Breast epithelium (tissue), 4 donors: ENCODE results near the gene ATXN7L1. TPM values are rescaled to one million over a fixed set of nuclear protein-coding genes. Genes with fewer than 3 reads are reported as not detected.

Source experiments
- DNase-seq, 2 donors: peaks; one replicate each; pipeline ENCODE4 v3.0.0-alpha.2; 2019; ENCODE audit warnings: low spot score in 2 of 2
- H3K27ac ChIP-seq, 2 donors: fragments of 200-600 bp; sonication (generic) in 1 of 2; one replicate each; pipeline ENCODE4 v1.5.1; 2016 to 2019; ENCODE audit warnings: mild to moderate bottlenecking in 1 of 2
- H3K27me3 ChIP-seq, 2 donors: fragments of 200-600 bp; sonication (generic) in 1 of 2; one replicate each; pipeline versions ENCODE4 v1.5.1 to v1.6.0; 2017 to 2019; ENCODE audit warnings: control low read depth in 1 of 2, mild to moderate bottlenecking in 1 of 2
- H3K36me3 ChIP-seq: fragments of 200-600 bp; one replicate; pipeline ENCODE4 v1.5.1; 2019
- H3K4me1 ChIP-seq, 2 donors: fragments of 200-600 bp; sonication (generic); one replicate each; pipeline ENCODE4 v1.5.1; 2016 to 2019; ENCODE audit warnings: control low read depth in 1 of 2
- H3K4me3 ChIP-seq, 3 donors: fragments of 200-600 bp; sonication (generic); 1 replicate in 2 of 3; 2 replicates in 1 of 3; pipeline ENCODE4 v1.5.1; 2016 to 2019; ENCODE audit warnings: mild to moderate bottlenecking in 3 of 3, moderate library complexity in 2 of 3
- H3K9me3 ChIP-seq, 2 donors: fragments of 200-600 bp; sonication (generic) in 1 of 2; one replicate each; pipeline ENCODE4 v1.5.1; 2016 to 2019; ENCODE audit warnings: control low read depth in 1 of 2
- POLR2A ChIP-seq: fragments of 450-650 bp; IDR thresholded peaks from one replicate; pipeline ENCODE4 v1.6.1; 2016; ENCODE audit warnings: antibody characterized with exemption, mild to moderate bottlenecking, moderate library complexity
- POLR2AphosphoS5 ChIP-seq, 3 donors: sonication (generic); formaldehyde crosslinking; IDR thresholded peaks; one replicate each; pipeline ENCODE4 v1.6.1; 2017; ENCODE audit warnings: antibody characterized with exemption in 3 of 3
- intact Hi-C: fragments of 100-400 bp; cut with DNase I; formaldehyde crosslinking; loops from one replicate; pipeline ENCODE4 v1.15.1; 2023; ENCODE audit warnings: low total_unique reads
- total RNA-seq, 3 donors: library from RNA; depleted of rRNA; stranded (reverse); fragments of >200 nt; gene quantifications; one replicate each; pipeline ENCODE4 v1.1.0, GENCODE V29; 2016
- TF ChIP-seq, protein P1 (sequence below), 3 donors: fragments of 450-650 bp; IDR thresholded peaks; one replicate each; pipeline ENCODE4 v1.5.1; 2016 to 2017; ENCODE audit warnings: antibody characterized with exemption in 3 of 3, mild to moderate bottlenecking in 3 of 3, moderate library complexity in 3 of 3

The ATXN7L1 gene
- total RNA-seq, 3 donors from 2014 or later, result 10.7 to 18.4 (median 12.5) TPM

DNA sequence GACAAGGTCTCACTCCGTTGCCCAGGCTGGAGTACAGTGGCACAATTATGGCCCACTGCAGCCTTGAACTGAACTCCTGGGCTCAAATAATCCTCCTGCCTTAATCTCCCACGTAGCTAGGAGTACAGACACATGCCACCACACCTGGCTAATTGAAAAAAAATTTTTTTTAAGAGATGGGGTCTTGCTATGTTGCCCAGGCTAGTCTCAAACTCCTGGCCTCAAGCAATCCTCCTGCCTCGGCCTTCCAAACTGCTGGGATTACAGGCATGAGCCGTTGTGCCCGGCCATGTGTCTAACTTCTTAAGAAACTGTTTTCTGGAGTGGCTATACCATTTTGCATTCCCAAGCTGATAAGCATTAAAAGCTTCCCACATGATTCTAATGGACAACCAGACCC lies 285.6 kb downstream of the ATXN7L1 start:
- Histone ChIP-seq H3K27ac (no peak overlapping the region), H3K9me3 (no peaks in the 10 kb centered on the region), H3K36me3 (no peaks in the 10 kb centered on the region), H3K4me1 (no peaks in the 10 kb centered on the region), H3K4me3 (no peak overlapping the region), H3K27me3 (no peaks in the 10 kb centered on the region)
- DNase-seq, result no peak
- TF ChIP-seq POLR2AphosphoS5 (IDR thresholded peaks at IDR 0.05), result no peak
- TF ChIP-seq POLR2A, result no peak
- TF ChIP-seq, protein P1, sequence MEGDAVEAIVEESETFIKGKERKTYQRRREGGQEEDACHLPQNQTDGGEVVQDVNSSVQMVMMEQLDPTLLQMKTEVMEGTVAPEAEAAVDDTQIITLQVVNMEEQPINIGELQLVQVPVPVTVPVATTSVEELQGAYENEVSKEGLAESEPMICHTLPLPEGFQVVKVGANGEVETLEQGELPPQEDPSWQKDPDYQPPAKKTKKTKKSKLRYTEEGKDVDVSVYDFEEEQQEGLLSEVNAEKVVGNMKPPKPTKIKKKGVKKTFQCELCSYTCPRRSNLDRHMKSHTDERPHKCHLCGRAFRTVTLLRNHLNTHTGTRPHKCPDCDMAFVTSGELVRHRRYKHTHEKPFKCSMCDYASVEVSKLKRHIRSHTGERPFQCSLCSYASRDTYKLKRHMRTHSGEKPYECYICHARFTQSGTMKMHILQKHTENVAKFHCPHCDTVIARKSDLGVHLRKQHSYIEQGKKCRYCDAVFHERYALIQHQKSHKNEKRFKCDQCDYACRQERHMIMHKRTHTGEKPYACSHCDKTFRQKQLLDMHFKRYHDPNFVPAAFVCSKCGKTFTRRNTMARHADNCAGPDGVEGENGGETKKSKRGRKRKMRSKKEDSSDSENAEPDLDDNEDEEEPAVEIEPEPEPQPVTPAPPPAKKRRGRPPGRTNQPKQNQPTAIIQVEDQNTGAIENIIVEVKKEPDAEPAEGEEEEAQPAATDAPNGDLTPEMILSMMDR (IDR thresholded peaks at IDR 0.05), result no peak
- intact Hi-C loops, result no loop called here

DNA sequence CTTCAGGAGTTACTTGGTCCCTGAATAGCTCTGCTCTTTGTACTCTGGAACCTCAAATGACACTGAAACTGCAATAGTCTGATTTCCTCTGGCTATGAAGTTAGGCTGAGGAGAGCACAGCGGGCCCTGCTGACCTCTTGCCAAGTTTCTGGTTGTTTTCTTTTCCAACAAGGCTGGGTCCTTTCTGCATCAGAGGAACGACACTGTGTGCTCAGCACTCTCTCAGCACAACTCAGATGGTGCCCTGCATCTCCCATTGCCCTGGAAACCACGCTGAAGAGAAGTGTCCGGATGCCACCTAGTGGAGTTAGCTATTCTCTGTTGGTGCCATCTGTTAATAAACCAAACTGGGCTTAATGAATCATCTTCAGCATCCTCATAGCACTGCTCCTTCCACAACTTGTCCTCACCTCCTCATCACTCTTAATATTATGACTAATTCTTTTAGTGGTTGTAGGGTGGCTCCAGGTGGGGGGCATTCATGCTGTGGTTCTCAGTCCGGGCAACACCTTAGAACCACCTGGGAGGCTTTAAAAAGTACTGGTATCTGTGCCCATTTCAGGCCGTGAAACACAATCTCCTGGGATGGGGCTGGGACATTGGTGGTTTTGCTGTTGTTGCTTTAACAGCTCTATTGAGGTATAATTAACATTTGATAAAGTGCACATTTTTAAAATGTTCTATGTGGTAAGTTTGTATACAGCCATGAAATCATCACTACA lies 286.9 kb downstream of the ATXN7L1 start:
- H3K27me3 ChIP-seq, result no peaks in the 10 kb centered on the region
- no peak for DNase-seq
- H3K4me1 ChIP-seq, result no peaks in the 10 kb centered on the region
- H3K9me3 ChIP-seq, result no peaks in the 10 kb centered on the region
- no peak overlapping the region for H3K4me3 ChIP-seq
- intact Hi-C loops, result no loop called here
- no peaks in the 10 kb centered on the region for H3K36me3 ChIP-seq
- TF ChIP-seq POLR2AphosphoS5 (IDR thresholded peaks at IDR 0.05) (no peak), POLR2A (no peak)
- TF ChIP-seq, protein P1 (IDR thresholded peaks at IDR 0.05), result peak in 1 of 3 donors; percentile 42
- H3K27ac ChIP-seq, result no peak overlapping the region

DNA sequence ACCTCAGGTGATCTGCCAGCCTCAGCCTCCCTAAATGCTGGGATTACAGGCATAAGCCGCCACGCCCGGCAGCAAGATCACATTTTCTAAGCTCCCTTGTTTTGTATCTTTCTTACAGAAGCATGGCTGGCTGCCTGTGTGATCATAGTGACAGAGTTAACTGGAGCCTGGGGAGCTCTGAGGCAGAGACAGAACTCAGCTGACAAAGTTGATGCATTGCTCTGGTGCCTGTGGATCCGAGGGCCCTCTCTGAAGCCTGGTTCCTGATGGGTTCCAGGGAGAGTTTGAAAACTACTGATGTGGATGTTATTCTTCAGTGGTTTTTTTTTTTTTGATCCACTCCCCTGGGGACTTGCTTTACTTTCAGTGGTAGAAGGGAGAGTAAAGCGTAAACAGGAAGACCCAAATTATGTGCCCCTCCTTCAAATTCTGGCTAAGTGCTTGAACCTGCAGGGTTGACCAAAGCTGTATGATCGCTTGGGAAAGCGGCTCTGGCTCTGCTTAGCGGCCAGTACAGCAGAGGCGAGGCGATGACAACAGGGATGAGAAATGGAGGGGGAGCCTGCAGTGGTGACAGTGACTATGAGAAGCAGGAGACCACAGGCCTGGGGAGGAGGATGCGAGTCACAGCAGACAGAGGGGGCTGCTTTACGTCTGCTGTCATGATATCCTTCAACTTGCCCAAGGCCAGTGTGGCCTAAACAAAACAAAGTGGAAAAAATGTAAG lies 288.3 kb downstream of the ATXN7L1 start:
- Histone ChIP-seq H3K36me3 (no peaks in the 10 kb centered on the region), H3K9me3 (no peaks in the 10 kb centered on the region), H3K4me1 (no peaks in the 10 kb centered on the region), H3K4me3 (no peak overlapping the region), H3K27ac (no peak overlapping the region), H3K27me3 (no peaks in the 10 kb centered on the region)
- intact Hi-C loops, result no loop called here
- TF ChIP-seq POLR2AphosphoS5 (IDR thresholded peaks at IDR 0.05) (no peak), POLR2A (no peak)
- TF ChIP-seq, protein P1 (IDR thresholded peaks at IDR 0.05), result no peak
- DNase-seq, result no peak

DNA sequence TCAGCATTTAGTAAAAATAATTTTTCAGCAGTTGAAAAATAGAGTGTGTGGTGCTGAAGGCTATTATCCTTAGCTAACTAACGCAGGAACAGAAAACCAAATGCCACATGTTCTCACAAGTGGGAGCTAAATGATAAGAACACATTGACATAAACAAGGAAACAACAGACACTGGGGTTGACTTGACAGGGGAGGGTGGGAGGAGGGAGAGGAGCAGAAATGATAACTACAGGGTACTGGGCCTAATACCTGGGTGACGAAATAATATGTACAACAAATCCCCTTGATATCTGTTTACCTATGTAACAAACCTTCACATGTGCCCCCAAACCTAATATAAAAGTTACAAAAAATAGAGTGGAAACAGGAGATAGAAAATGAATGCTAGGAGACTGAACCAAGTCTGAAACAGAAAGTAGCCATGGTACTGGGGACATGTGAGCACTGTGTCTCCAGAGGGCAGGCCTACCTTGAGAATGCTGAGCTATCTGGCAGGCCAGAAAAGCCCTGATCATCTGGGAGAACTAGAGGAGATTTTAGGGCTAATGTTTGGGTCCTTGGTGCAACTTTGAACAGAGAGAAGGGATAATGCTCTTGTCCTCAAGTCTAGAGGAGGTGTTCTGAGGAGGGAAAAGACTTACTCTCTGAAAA lies 290.4 kb downstream of the ATXN7L1 start:
- Histone ChIP-seq H3K9me3 (no peaks in the 10 kb centered on the region), H3K4me1 (no peaks in the 10 kb centered on the region), H3K4me3 (no peak overlapping the region), H3K27me3 (no peaks in the 10 kb centered on the region), H3K27ac (no peak overlapping the region), H3K36me3 (no peaks in the 10 kb centered on the region)
- TF ChIP-seq, protein P1 (IDR thresholded peaks at IDR 0.05), result no peak
- TF ChIP-seq POLR2AphosphoS5 (IDR thresholded peaks at IDR 0.05) (no peak), POLR2A (no peak)
- intact Hi-C loops, result no loop called here
- no peak for DNase-seq

DNA sequence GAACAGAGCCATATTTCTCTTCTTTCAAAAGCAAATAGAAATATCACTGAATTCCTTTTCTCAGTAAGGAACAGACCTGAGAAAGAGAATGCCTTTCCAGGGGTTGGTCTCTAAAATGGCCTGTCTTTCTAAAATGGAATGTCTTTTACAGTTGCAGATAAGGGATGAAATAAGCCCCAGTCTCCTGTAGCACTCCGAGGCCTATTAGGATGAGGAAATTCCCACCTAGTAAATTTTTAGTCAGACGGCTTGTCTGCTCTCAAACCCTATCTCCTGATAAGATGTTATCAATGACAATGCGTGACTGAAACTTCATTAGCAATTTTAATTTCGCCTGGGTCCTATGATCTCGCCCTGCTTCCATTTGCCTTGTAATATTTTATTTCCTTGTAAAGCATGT lies 292.2 kb downstream of the ATXN7L1 start:
- no peak for DNase-seq
- TF ChIP-seq POLR2A (no peak), POLR2AphosphoS5 (IDR thresholded peaks at IDR 0.05) (no peak)
- TF ChIP-seq, protein P1 (IDR thresholded peaks at IDR 0.05), result no peak
- H3K27me3 ChIP-seq, result no peaks in the 10 kb centered on the region
- H3K4me1 ChIP-seq, result no peaks in the 10 kb centered on the region
- no peaks in the 10 kb centered on the region for H3K9me3 ChIP-seq
- H3K4me3 ChIP-seq, result no peak overlapping the region
- H3K27ac ChIP-seq, result no peak overlapping the region
- intact Hi-C loops, result no loop called here
- H3K36me3 ChIP-seq, result no peaks in the 10 kb centered on the region
